GM10847 (cell line): ENCODE data around the gene FRMD3.

ENCODE experiments used
- POLR2A ChIP-seq: IDR thresholded peaks from 2 replicates; pipeline ENCODE4 v1.6.1; 2011; ENCODE audit not compliant: insufficient read length; ENCODE audit errors: extremely low read depth

FRMD3 gene

GRCh38 chr9:83285445-83286225 is 252.6 kb downstream of the FRMD3 start:
- no peak for TF ChIP-seq POLR2A

- no peak for TF ChIP-seq POLR2A
Observed at GRCh38 chr9:83284746-83285145, 253.5 kb downstream of the FRMD3 start.

DNA sequence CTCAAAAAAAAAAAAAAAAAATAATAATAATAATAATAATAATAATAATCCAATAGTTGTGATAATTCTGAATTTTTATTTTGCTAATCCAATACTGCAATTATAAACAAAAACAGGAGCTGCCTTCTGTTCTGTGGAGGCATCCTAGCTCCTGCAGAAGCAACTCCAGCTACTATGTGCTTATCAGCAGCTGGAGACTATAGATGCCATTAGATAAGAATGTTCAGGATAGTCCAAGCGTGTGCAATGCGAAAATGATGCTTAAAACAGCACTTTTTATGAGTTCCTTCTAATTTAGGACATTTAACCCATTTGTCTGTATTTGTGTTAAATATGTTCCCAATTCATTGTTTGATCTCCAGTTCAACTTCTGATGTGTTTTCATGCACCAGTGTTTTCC is 254.7 kb downstream of the FRMD3 start:
- no peak for TF ChIP-seq POLR2A

GRCh38 chr9:83281306-83282255 is 256.6 kb downstream of the FRMD3 start:
- no peak for TF ChIP-seq POLR2A

- no peak for TF ChIP-seq POLR2A
Observed at GRCh38 chr9:83280790-83281189, 257.4 kb downstream of the FRMD3 start.

DNA sequence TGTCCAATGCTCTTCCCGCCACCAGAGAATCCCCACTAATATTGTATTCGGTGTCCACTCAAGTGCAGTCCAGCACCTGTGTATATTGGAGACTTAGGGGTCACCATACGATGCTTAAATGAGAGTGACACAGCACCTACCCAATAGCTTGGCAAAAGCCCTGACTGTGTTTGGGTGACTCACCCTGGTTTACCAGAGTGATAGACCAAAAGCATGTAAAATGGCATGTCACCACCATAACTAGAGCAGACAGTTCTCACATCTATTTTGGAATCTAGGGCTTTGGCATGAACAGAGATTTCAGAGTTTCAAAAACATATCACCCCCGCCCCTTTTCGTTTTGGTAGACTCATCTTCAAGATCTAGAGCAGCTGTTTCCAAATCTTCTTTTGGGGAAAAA is 257.9 kb downstream of the FRMD3 start:
- TF ChIP-seq POLR2A = no peak

- TF ChIP-seq POLR2A = no peak
Observed at GRCh38 chr9:83274787-83275186, 263.4 kb downstream of the FRMD3 start.

- TF ChIP-seq POLR2A = no peak
Observed at GRCh38 chr9:83271665-83272071, 266.5 kb downstream of the FRMD3 start.

GRCh38 chr9:83270116-83270515 is 268.1 kb downstream of the FRMD3 start:
- no peak for TF ChIP-seq POLR2A

GRCh38 chr9:83267741-83268140 is 270.5 kb downstream of the FRMD3 start:
- TF ChIP-seq POLR2A = no peak

DNA sequence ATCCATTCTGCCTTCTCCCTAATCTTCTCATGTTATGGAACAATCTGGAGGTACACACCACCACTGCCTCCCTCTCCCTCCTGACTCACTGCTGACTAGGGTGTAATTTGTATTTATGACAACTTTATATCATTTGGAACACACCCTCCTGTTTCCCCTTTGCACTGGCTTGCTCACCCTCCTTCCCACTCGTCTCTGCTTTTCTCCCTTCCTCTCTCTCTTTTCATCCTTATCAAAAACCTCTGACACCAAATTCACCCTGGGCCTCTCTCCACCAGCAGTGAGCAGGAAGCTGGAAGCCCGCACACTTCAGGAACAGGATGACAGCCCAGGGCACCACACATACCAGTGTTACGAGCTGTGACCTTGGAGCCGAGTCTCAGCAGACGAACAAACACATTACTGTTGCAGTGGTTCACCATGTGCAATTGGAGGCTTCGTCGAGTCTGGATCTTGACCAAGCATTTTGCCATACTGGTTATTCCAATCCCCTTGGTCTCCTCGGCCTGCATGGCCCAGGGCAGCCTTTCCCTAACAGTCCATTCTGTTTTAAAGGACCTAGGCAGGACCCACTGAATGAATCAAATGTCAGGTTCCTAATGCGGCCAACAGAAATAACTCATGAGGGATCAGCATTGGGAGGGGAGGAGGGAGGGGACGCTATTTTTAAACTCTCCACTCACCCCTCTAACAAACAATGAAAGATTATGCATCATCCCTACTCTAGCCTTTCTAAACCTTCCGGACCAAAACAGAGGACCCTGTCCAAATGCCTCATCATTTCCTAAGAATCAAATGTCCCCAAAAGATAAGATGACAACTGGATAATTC is 271.3 kb downstream of the FRMD3 start:
- TF ChIP-seq POLR2A = no peak

GRCh38 chr9:83266331-83266665 is 271.9 kb downstream of the FRMD3 start:
- TF ChIP-seq POLR2A = no peak

GRCh38 chr9:83264315-83264714 is 273.9 kb downstream of the FRMD3 start:
- TF ChIP-seq POLR2A = no peak

DNA sequence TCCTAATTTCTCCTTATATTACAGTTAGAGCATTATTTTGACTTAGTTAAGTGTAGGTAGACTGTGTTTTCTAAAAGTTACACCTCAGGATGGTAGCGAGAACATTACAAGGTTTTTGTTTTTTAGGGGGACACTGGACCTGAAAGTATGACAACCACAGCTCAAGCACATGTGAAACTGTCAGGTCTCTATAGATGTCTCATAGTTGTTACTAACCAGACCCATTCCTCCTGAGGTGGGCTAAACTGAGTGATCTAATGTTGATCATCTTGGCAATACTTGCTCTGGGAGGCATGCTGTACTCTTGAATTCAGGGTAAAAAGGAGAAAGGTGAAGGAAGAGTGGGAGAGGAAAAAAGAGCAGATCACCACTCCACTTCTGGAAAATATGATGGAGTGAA is 278.6 kb downstream of the FRMD3 start:
- no peak for TF ChIP-seq POLR2A

DNA sequence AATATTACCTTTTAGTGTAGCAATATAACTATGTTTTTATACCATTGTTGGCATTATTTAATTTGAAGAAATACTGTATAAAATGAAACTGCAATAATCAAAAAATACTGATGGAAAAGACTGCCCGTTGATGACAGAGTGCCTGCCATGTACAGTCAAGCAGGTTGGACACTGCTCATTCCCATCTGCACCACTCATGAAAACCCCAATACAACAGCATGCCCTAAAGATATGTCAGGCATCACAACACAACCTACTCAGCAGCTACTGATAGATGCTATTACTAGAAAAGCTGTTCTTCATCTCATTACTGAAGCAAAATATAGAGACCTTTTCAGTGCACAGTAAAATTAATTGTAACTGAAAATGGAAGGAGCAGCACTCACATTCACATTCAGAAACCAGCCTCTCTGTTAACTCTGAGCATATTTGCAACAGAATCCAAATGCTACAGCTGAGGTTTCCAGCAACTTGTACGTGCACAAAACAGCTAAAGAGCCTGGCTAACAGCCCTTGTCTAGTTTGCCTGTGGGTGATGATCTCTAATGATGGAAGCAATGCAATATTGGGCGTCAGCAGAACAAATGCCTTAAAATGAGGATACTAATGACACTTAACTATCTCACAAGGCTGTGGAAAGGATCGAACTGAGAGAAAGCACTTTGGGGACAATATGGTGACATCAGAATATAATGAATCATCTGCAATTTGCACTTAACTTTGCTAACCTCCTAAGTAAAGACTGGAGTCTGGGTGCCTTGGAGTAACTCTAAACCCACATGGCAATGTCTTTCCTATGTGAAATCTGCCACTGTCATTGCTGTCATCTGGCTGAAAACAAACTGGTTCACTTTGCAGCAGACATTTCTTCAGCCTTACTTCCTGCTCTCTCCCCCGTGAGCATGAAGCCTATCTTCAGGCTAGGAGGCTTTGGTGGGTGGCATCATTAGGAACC is 280.0 kb downstream of the FRMD3 start:
- TF ChIP-seq POLR2A = no peak

DNA sequence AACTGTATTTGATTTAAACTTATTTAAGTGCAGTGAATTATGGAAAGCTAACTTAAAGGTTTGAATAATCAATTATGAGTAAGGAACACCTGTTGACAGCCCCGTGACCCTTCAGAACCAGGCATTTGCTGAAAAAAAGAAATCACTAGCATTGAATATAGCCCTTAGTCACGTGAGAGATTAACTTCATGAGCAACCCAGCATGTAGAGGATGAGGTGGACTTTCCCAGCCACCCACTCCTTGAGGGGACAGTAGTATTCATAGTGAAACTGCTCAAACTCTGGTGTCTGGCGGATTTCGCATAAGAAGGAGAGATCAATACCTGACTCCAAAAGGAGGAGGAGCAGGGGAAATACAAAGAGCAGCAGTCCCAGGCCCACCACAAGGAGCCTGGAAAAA is 290.5 kb downstream of the FRMD3 start:
- TF ChIP-seq POLR2A = no peak
